Skin epidermis (tissue), 12 donors: ENCODE measurements around the gene VDAC1.
A peak's percentile ranks its signal among the peaks of the same experiment; 100 is the strongest.
"Not testable (repeated sequence)": the region's sequence is repeated elsewhere in the genome, so short reads cannot be mapped to it uniquely, and the experiment has no call there.

Experiments
- H3K27ac ChIP-seq, 21 experiments: fragments of 200-600 bp; sonication (generic) in 11 of 21; one replicate each; pipeline ENCODE4 v1.5.0; 2020; ENCODE audit warnings: mild to moderate bottlenecking in 3 of 21, inconsistent platforms in 2 of 21, moderate library complexity in 2 of 21
- H3K4me3 ChIP-seq, 7 experiments: fragments of 200-600 bp; sonication (generic) in 2 of 7; one replicate each; pipeline ENCODE4 v1.5.0; 2020; ENCODE audit warnings: inconsistent platforms in 2 of 7, mild to moderate bottlenecking in 2 of 7, moderate library complexity in 1 of 7

VDAC1 gene, protein sequence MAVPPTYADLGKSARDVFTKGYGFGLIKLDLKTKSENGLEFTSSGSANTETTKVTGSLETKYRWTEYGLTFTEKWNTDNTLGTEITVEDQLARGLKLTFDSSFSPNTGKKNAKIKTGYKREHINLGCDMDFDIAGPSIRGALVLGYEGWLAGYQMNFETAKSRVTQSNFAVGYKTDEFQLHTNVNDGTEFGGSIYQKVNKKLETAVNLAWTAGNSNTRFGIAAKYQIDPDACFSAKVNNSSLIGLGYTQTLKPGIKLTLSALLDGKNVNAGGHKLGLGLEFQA

DNA sequence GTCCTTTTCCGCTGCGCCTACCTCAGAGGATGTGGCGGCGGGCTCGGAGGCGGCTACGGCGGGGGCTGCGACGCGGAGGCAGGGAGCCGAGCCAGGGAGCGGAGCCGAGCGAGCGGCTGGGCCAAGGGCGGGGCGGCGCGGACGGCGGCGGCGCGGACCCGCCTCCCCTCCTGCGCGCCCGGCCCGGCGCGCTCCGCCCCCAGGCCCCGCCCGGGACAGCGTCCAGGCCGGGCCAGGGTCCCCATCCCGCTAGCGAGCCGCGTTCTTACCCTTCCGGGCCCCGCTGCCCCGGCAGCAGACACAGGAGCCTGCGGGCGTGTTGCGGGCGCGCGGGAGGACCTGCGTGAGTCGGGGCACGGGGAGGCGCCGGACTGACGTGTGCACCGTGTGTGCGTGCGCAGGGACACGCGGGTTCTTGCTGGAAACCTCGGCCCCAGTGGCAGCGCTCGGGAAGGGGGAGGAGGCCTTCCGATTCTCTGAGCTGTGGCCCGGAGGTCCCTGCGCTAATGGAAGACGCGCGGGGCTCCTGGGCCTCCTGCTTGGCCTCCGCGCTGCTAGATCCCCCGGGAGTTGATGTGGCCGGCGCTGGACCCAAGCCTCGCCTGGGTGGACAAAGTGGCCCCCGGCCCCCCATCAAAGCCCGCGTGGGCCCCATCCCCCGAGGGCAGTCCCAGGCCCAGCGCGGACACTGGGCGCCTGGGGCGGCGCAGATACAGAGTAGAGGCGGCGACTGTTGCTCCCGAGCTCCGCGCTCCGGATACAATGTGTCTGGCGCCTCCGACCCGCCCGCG, at the start of gene VDAC1:
Gene VDAC1 (minus strand): TSS at position 350 of the 791 bp plus-strand sequence. CDS start 11,963 bp downstream, outside the sequence.
- Histone ChIP-seq H3K27ac (peak within 1 kb of the TSS; percentile 90 to 100 (median 98)), H3K4me3 (peak within 1 kb of the TSS; percentile 59 to 93 (median 83))

DNA sequence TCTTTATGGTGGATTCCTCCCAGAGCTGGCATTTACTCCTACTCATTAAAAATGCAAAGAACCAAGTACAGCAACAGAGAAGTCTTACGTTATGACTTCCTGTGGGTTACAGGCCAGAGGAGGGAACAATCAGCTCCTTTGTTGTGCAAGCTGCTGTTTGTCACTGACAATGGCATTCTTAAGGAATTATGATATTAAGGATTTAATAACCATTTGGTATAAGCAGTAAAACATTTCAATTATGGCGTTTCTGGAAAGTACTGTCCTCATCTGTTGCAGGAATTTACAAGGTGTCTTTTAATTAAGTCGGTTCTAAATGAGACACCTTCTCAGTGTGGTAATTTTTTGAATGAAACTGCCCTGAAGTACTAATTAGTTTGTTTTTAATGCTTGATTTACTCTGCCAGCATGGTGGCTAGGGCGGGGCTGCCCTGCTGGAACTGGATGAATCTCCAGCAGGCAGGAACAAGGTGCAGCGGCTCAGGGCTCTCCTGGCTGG, 49.1 kb upstream of the VDAC1 start:
- H3K27ac ChIP-seq, result peak overlapping the region in 15 of 21 experiments; percentile 6 to 76 (median 56)
- no peak overlapping the region for H3K4me3 ChIP-seq

DNA sequence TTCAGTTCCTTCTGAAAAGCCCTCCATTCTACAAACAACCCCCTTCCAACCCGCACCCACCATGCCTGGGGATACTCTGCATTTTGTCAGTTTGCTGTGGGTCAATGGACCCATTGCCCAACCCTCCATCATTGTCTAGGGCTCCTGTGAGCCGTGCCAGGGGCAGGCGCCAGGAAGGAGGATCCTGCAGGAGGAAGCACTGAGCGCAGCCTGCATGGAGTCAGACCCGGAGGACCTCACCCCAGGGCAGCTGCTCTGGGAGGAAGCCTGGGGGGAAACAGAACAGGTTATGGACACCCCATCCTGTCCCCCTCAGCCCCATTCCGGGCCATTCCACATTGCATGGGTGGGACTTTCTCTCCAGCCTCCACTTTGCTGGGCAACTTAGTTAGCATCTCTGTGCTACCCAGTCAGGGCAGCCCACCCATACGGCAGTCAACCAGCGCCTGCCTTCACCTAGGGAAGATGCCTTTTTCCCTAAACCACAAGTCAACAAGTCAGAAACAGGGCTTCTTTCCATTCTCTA, 48.6 kb upstream of the VDAC1 start:
- Histone ChIP-seq H3K4me3 (no peak overlapping the region), H3K27ac (peak overlapping the region in 12 of 21 experiments; percentile 6 to 76 (median 58))

DNA sequence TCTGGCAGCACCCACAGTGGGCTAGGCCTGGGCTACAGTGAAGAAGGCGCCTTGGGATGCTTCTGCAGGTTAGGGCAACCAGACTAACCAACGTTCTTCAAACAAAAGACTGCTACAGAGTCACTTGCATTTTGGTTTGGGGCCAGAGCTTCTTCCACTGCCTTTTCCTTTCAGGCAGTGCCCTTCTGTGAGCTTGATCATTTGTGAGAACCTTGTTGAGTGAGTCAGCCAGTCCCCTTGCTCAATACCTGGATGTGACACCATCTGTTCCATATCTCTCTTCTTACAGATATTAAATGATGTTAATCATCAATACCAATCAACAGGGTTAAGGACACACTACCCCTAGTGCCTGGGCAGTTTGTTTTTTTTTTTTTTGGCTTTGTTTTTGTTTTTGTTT, 46.5 kb upstream of the VDAC1 start:
- H3K4me3 ChIP-seq, result no peak overlapping the region
- H3K27ac ChIP-seq, result peak overlapping the region in 1 of 21 experiments; percentile 5

DNA sequence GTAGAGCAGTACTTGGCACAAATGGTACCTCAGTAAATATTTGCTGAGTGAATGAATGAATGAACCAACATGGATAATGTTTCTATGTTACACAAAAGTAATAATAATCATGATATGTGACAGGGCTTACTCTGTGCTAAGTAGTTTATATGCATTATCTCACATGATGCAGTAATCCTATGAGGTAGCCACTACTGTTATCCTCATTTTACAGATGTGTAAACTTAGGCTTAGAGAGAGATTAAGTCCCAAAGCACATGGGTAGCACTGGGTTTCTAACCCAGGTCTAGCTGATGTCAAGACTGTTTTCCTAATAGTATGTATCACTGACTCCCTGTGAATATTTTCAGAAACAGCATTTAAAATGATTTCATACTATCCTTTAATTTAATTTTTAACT, 44.1 kb upstream of the VDAC1 start:
- H3K27ac ChIP-seq, result no peak overlapping the region
- H3K4me3 ChIP-seq, result no peak overlapping the region

DNA sequence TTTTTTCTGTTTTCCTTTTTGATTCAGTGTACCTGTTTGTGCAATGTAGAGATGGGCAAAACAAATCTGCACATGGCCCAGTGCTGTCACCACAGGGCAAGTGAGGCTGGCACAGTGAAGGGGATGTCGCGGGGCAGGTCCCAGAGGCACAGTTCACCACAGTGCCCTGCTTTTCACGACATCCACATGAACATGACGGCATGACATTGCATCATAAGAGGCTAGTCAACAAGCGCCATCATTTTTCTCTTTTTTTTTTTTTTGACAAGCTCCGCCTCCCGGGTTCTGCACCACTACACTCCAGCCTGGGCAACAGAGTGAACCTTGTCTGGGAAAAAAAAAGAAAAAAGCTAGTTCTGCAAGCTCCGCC, 42.9 kb upstream of the VDAC1 start:
- Histone ChIP-seq H3K4me3 (no peak overlapping the region), H3K27ac (no peak overlapping the region)

DNA sequence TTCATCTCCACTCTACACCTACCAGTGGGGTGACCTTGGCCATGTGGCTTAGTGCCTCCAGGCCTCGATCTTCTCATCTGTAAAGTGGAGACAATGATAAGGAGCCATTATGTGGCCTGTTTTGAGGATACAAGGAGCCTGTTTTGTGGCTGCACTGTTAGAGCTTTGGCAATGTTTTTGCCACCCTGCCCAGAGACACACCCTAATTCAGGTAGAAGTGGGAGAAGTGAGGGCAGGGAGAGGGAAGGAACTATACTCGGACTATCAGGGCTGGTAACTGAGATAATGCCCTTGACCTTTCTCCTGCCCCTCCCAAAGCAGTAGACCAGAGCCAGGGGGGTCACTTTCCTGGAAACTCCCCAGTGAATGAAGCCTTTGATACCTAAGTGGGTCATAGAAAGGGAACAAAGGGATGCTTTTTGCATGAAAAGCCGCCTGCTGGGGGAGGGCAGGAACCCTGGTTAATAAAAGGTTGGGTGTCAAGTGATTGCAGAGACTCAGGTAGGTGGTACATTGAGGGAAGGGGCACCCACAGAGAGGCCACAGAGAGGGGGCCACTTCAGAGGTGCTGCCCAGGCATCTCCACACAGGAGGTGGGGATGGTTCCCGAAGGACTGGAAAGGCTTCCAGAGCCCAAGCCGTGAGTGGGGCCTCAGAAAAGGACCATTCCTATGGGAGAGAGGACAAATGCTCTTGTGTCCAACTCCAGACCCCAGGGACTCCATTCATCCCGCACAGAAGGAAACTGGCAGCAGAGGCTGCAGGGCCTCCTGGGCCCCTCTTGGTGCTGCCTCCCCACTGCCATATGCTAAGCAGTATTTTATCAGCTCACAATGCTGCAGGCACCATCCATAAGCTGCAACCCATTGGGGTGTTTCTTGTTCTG, 42.3 kb upstream of the VDAC1 start:
- Histone ChIP-seq H3K4me3 (no peak overlapping the region), H3K27ac (no peak overlapping the region)

DNA sequence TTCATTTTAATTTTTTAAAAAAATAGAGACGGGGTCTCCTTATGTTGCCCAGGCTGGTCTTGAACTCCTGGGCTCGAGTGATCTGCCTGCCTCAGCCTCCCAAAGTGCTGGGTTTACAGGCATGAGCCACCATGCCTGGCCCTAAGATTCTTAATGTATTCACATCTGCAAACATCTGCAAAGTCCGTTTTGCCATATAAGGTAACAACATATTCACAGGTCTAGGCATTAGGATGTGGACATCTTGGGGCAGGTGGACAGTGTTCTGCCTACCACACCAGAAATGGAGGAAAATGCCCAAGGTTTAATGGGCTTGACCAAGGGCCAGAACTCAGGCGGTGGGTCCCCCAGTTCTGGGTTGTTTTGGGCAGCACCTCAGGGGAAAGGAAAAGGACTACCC, 41.6 kb upstream of the VDAC1 start:
- no peak overlapping the region for H3K4me3 ChIP-seq
- H3K27ac ChIP-seq, result no peak overlapping the region

DNA sequence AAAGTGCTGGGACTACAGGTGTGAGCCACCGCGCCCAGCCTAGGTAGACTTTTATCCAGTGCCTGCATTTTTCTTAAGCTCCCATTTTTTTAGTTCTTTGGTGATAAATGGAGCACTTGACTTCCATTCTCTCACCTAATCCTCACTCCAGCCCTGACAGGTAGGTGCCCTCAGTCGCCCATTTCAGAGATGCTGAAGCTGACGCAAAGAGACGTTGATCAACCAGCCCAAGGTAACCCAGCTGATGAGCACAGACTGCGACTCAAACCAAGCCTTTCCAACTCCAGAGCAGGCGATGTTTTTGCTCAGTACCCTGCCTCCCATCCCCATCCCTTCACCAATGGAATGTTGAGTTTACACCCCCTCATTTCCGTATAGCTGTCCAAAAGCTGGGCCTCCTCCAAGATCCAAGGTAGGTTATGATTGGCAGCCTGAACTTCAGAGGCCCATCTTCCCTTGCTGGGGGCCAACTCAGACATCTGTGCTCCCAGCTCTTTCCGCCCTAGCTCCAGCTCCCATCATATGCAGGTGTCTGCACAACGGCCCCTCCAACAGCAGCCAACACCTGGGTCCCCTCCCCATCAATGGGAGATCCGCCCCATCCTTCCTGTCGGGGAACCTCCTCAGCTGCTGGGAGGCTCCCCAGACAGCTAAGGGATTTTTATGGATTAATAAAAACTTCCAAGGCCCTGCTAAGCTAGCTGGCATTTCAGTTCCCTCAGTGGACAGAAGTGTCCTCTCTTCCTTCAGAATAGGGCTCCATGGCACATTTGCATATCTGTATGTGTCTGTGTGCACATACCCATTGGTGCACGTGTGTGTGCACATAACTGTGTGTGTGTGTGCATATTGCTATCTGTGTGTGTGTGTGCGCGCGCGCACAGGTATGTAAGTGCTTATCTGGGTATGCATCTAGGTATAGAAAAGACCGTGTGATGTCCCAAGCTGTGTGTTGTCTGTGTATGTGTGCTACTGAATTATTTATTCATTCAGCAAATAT, 39.3 kb upstream of the VDAC1 start:
- Histone ChIP-seq H3K4me3 (no peak overlapping the region), H3K27ac (no peak overlapping the region)

DNA sequence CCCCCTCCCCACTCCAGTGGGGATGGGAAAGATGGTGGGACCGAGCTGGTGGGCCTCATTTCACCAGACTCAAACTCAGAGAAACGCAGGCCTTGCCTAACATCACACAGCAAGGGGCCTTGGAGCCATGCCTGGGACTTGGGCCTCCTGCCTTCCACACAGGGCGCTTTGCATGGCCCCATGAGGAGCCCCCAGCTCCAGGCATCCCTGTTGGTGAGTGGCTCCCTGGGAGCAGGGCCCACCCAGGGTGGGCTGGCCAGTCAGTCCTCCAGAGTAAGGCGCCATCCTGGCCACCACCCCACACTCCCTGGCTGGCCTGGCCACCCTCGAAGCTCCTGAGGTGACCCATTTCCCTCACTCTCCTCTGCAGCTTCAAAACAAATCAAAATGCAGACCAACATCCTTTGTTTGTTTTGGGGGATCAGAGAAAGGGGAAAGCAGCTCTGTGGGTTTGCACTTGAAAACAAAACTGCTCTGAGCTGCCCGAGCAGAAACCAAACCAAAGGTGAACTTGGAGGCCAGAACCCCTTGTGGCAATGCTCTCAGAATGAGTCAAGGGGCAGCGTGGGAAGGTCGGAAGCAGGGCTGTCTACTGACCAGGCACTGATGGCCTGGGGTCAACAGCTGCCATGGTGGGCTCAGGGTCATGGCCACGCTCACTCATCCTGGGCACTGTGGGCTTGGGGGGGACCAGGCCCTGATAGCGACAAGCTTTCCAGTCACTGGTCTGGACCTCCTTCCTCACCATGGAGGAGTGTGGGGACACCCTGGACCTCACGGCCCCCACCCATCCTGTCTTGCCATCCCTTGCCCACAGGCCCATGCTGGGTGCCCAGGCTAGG, 37.0 kb upstream of the VDAC1 start:
- Histone ChIP-seq H3K27ac (no peak overlapping the region), H3K4me3 (no peak overlapping the region)

DNA sequence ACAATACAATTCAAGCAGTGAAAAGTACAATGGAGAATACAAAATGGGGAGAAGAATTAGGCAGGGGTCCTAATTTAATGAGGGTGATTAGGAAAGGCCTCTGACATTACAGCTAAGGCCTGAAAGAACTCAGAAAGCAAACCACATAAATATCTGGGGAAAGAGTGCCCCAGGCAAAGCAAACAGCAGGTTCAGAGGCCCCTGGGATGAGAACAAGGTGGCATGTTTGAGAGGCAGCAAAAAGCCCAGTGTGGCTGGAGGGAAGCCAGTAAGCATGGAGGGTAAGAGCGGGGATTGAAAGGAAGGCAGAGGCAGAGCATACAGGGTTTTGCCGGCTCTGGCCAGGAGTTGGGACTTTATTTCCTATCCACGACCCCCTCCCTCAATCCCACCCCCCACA, 33.4 kb upstream of the VDAC1 start:
- Histone ChIP-seq H3K4me3 (no peak overlapping the region), H3K27ac (no peak overlapping the region)

DNA sequence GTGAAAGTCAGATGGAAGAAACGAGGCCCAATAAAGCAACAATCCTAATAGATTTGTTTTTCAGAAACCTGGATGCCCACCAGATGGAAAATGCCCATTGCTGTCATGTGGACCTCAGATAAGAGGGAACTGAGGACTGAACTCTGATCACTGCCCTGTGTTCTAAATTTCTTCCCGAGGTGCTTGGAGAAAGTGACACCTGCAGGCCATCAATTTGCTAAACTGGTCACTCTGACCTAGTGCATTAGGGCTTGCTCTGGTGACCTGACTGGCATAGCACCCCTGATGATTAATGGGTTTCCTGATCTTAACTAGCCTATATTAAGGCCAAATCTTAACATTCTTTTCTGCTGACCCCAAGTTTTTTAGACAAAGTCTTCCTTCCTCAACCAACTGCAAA, 32.4 kb upstream of the VDAC1 start:
- Histone ChIP-seq H3K4me3 (no peak overlapping the region), H3K27ac (no peak overlapping the region)

DNA sequence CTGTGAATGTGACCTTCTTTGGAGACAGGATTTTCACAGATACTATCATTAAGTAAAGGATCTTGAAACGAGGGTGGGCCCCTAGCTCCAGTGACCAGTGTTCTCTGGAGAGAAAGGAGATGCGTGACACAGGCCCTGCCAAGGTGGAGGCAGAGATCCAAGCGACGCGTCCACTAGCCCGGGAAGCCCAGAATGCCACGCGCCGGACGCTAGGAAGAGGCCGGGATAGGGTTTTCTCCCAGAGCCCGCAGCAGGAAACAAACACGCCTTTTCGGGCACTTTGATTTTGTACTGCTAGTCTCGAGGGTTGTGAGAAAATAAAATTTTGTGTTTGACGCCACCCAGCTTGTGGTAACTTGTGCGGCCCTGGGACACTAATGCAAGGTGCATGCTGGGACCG, 29.6 kb upstream of the VDAC1 start:
- Histone ChIP-seq H3K4me3 (no peak overlapping the region), H3K27ac (no peak overlapping the region)

DNA sequence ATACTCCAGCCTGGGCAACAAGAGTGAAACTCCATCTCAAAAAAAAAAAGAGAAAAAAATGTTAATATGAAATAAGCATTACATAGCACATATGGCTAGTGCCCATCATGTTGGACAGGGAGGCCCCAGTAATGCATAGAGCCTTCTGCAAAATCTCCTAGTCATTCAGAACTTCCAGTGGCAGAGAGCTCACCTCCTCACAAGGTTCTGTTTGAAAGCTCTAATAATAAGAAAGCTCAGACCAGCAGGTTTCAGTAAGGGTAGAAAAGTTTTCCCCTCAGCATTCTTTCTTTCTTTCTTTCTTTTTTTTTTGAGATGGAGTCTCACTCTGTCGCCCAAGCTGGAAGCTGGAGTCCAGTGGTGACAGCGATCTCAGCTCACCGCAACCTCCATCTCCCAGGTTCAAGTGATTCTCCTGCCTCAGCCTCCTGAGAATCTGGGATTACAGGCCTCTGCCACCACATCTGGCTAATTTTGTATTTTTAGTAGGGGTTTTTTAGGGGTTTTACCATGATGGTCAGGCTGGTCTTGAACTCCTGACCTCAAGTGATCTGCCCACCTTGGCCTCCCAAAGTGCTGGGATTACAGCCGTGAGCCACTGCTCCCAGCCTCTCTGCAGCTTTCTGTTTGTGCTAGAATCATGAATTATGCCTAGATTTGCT, 25.7 kb upstream of the VDAC1 start:
- not testable (repeated sequence) for H3K27ac ChIP-seq, H3K4me3 ChIP-seq

DNA sequence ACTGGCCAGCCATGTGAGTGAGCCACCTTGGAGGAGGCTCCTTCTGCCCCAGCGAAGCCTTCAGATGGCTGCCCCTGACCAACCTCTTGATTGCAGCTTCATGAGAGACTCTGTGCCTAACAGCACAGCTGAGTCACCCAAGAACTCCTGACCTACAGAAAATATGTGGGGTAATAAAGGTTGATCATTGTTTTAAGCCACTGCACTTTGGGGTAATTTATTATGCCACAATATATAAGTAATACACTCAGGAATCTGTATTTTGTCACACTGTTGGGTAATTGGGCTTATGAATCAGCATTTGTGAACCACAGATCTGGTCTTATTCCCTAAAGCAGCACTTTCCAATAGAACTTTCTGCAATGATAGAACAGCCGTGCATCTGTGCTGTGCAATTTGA, 24.4 kb upstream of the VDAC1 start:
- Histone ChIP-seq H3K27ac (no peak overlapping the region), H3K4me3 (no peak overlapping the region)

DNA sequence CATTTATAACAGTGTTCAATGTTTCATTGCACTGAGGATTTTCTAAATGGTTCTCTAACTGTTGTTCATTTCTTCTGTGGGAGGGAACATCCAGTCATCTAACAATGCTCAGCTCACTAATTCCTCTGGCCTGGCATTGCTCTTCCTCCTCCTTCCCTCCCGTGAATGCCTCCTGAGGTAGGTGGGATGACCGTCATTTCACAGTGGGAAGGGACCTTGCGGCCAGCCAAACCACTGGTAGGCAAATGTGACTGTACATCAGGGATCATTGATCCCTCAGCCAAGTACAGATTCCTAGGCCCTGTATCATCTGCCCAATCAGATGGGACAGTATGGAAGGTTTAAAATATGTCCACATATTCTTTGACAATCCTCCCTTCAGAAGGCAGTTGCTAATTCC, 23.7 kb upstream of the VDAC1 start:
- Histone ChIP-seq H3K27ac (no peak overlapping the region), H3K4me3 (no peak overlapping the region)

DNA sequence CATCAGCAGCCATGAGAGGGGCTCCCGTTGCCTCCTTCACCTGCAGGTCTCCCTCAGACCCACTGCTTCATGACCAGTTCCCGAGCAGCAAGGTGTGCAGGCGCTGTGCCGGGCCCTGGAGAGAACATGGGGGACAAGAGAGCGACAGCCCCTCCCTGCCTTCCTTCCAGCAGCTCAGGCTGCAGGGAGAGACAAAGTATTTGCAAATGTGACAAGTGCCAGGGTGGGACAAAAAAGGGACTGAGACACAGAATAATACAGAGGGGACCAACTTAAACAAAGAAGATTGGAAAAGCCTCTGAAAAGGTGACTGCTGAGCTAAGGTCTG, 22.5 kb upstream of the VDAC1 start:
- no peak overlapping the region for H3K27ac ChIP-seq

More for the DNA sequence above, 22.5 kb upstream of the VDAC1 start:
- H3K4me3 ChIP-seq, result no peak overlapping the region
